ENCODE data around the gene CGNL1.

CGNL1 gene

GRCh38 chr15:57516327-57517029 lies 140.2 kb downstream of the CGNL1 start:
- in situ Hi-C loops (cut with MboI; ENCODE audit: low sequenced_read_pairs, unreplicated experiment): no loop called here
- TF ChIP-seq CTCF (IDR thresholded peaks at IDR 0.05; ENCODE audit: borderline replicate concordance, control extremely low read depth, extremely low read depth, insufficient read depth, missing control alignments): no peak
- DNase-seq (ENCODE audit: low spot score): no peak

- no peak for TF ChIP-seq CTCF (IDR thresholded peaks at IDR 0.05; ENCODE audit: borderline replicate concordance, control extremely low read depth, extremely low read depth, insufficient read depth, missing control alignments)
- DNase-seq (ENCODE audit: low spot score): no peak
- in situ Hi-C loops (cut with MboI; ENCODE audit: low sequenced_read_pairs, unreplicated experiment): no loop called here
These were observed 140.8 kb downstream of the CGNL1 start for GRCh38 chr15:57517030-57517671.

DNA sequence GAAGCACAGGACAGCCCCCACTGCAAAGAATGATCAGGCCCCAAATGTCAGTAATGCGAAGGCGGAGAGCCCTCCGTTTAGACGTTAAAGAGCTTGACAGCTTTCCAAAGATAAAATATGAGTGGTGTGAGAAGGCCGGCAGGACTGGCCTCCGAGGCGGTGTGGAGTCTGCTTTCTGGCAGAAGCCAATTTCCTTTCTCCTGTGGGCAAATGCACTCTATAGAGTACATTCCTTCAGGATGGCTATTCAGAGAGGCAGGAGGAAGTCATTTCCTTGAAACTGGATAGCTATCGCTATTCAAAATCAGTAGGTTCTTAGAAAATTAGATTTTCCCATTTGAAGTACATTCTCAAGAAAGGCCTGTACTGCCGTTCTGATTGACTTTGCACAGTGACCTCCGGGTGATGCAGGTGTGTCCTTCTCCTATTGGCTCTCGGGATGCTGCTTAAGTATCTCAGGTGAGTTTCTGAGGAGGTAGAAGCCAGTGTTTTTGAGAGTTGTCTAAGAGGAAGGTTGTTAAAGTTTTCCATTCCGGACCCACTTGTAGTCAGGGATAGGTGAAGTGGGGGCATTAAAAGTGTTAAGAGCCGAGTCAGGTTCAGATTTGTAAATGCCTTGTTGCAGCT lies 142.6 kb downstream of the CGNL1 start:
- in situ Hi-C loops (cut with MboI; ENCODE audit: low sequenced_read_pairs, unreplicated experiment): no loop called here
- TF ChIP-seq CTCF (IDR thresholded peaks at IDR 0.05; ENCODE audit: borderline replicate concordance, control extremely low read depth, extremely low read depth, insufficient read depth, missing control alignments): no peak
- DNase-seq (ENCODE audit: low spot score): no peak

- DNase-seq (ENCODE audit: low spot score): no peak
- in situ Hi-C loops (cut with MboI; ENCODE audit: low sequenced_read_pairs, unreplicated experiment): loop anchor here (10.0 kb wide), 1 partner anchor 375 kb away; no protein-coding TSS in a partner anchor
- TF ChIP-seq CTCF (IDR thresholded peaks at IDR 0.05; ENCODE audit: borderline replicate concordance, control extremely low read depth, extremely low read depth, insufficient read depth, missing control alignments): no peak
These were observed 143.5 kb downstream of the CGNL1 start for GRCh38 chr15:57519806-57520205.

GRCh38 chr15:57521503-57521902 lies 145.2 kb downstream of the CGNL1 start:
- in situ Hi-C loops (cut with MboI; ENCODE audit: low sequenced_read_pairs, unreplicated experiment): loop anchor here (10.0 kb wide), 1 partner anchor 377 kb away; no protein-coding TSS in a partner anchor
- TF ChIP-seq CTCF (IDR thresholded peaks at IDR 0.05; ENCODE audit: borderline replicate concordance, control extremely low read depth, extremely low read depth, insufficient read depth, missing control alignments): no peak
- DNase-seq (ENCODE audit: low spot score): no peak

DNA sequence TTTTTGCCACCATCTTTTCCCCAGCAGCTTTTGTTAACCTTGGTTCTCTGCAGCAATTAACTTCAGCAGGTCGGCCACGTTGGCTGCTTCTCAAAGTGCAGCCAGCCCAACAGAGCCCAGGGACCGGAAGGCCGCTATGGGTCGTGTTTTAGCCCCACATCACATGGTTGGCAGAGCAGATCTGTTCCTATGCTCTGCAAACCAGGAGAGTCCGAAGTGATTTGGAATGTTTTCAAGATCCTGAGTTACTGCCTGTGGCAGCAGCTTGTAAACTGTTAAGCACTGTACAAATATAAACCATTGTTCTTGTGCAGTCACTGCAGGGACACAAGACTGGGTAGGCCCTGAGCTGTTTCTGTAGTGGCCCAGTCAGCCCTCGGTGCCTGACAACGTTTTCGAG lies 145.8 kb downstream of the CGNL1 start:
- no peak for TF ChIP-seq CTCF (IDR thresholded peaks at IDR 0.05; ENCODE audit: borderline replicate concordance, control extremely low read depth, extremely low read depth, insufficient read depth, missing control alignments)
- in situ Hi-C loops (cut with MboI; ENCODE audit: low sequenced_read_pairs, unreplicated experiment): loop anchor here (10.0 kb wide), 1 partner anchor 377 kb away; no protein-coding TSS in a partner anchor
- DNase-seq (ENCODE audit: low spot score): no peak
